Sigmoid colon (tissue), 4 donors: ENCODE results near the gene MRPL40.

Experiments
- CTCF ChIP-seq, 4 experiments: fragments of 450-650 bp in 3 of 4; fragments of 200-600 bp in 1 of 4; IDR thresholded peaks; one replicate each; pipeline ENCODE4 v1.5.1; 2016 to 2019; ENCODE audit warnings: antibody characterized with exemption in 4 of 4, mild to moderate bottlenecking in 3 of 4, moderate library complexity in 2 of 4
- EP300 ChIP-seq, 4 donors: sonication (generic); formaldehyde crosslinking; IDR thresholded peaks; one replicate each; pipeline ENCODE4 v1.6.1; 2017; ENCODE audit warnings: antibody characterized with exemption in 4 of 4
- POLR2AphosphoS5 ChIP-seq, 4 donors: sonication (generic); formaldehyde crosslinking; IDR thresholded peaks; one replicate each; pipeline ENCODE4 v1.6.1; 2017; ENCODE audit warnings: antibody characterized with exemption in 4 of 4

GRCh38 chr22:19455033-19455432 is 22.7 kb downstream of the MRPL40 start:
- no peak for TF ChIP-seq POLR2AphosphoS5 (IDR thresholded peaks at IDR 0.05)
- no peak for TF ChIP-seq EP300 (IDR thresholded peaks at IDR 0.05)
- TF ChIP-seq CTCF (IDR thresholded peaks at IDR 0.05) = no peak
